GM21825 (cell line): ENCODE measurements around the gene TMEM19.

Experiments
- ATAC-seq: cut with Tn5 transposase; IDR thresholded peaks from one replicate; pipeline ENCODE4 v1.9.1; 2021; ENCODE audit warnings: mild to moderate bottlenecking, moderate library complexity; ENCODE audit not compliant: unreplicated experiment

Gene TMEM19

DNA sequence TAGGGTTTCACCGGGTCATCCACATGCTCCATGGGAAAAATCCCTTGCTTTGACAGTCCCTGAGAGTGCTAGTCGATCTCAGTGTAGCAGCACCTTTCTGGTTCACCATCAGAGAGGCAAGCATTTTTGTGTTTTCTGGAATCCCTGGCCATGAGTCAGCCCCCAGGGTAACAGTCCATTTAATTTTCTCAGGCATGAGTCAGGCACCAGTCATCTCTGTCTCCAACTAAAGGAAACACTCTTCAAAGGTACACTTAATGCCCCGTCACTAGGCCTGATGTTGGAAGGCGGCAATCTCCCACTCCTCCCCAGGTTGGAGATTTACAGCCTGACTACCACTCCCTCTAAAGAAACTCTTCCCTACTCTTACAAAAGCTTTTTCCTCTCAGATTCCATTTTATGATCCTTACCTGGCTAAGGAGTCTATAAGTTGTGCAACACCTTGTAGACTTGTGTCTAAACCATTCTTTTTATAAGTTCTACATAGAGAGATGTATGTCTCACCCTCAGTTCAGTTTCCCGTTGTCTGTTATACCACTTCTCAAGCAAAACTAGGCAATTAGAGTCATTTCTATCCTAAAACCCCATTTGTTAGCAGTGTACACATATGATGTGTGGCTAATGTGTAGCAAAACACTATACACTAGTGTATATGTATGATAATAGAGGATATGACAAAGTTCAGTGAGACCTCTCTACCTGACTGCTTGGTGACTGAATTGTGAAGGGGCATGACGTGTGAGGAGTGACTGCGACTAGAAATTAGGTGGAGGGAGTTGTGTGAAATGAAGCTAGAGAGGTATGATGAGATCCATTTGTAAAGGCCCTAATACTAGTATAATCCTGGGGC lies 24.6 kb downstream of the TMEM19 start:
- ATAC-seq = no peak

DNA sequence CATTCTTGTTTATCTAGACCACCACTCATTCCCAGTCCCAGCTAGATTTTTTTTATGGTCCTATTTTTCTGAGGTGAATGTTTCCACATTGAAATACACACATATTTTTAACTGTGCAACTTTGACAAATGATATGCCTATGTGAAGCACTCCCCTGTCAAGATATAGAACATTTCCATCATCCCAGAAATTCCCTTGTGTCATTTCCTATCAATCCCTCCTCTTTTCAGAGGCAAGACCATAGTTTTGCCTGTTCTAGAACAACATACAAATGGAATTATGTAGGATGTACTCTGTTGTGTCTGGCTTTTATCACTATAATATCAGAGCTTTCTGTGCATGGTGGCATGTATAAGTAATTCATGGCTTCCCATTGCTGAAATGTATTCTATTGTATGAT lies 32.7 kb downstream of the TMEM19 start:
- no peak for ATAC-seq

DNA sequence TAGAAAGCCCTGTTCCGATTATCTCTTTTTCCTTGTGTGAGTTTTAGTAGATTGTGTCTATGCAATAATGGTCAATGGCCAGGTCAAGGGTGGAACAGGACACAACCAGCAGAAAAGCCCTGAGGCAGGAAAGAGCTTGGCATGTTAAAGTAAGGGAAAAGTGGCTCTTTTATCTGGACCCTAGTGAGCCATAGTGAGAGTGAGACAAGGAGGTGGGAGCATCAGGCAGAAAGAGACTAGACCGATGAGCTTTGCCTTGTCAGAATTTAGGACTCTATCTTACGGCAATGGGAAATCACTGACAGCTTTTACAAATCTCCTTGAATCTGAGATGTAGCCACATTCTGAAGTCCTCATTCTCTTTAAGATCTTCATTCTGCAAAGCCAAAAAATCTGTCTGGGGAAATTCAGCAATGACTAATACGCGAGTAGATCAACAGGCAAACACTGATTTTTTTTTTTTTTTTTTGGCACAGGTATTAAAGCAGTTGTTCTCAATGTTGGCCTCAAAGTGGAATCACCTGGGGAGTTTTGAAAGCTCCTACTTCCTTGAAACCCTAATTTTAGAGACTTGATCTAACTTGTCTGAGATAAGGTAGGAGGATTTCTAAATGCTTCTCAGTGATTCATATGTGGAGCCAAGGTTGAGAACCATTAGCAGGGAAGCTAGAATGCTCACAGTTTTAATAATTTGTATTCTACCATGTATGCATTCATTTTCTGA lies 33.9 kb downstream of the TMEM19 start:
- ATAC-seq = no peak

DNA sequence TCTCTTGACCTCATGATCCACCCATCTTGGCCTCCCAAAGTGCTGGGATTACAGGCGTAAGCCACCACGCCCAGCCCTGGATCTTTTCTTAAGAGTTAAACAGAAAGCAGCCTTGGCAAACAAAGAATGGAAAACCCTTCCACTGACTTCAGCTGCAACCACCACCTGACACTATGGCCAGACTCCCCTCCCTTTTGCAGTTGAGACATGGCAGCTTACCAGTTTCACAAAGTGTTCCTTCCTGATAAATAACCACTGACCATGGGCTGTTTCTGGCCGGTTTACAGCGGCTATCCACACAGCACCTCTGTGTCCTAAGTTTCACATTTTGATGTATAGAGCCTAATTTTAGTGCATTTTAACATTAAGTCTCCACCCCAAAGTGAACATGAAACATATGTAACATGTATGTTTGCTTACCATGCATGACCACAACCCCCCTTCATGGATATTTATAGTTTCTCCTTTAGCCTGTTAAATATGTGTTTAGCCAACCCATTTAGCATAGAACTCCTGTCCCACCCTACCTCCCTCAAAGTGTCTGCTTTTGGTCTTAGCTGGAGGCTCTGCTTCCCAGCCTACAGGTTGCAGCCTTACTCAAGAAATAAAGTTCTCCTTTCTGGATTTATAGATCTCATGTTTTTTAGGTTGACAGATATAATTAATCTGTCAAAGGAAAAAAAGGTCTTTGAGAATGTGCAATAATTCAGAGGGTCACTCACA lies 36.1 kb downstream of the TMEM19 start:
- no peak for ATAC-seq

DNA sequence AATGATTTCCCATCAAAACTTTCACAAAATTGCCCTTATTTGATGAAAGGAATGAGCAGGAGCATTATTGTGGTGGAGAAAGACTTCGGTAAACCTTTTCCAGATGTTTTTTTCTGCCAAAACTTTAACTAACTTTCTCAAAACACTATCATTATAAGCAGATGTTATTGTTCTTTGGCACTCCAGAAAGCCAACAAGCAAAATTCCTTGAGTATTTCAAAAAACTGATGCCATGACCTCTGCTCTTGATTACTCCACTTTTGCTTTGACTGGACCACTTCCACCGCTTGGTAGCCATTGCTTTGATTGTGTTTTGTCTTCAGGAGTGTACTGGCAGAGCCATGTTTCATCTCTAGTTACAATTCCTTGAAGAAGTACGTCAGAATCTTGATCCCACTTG lies 39.1 kb downstream of the TMEM19 start:
- no peak for ATAC-seq

DNA sequence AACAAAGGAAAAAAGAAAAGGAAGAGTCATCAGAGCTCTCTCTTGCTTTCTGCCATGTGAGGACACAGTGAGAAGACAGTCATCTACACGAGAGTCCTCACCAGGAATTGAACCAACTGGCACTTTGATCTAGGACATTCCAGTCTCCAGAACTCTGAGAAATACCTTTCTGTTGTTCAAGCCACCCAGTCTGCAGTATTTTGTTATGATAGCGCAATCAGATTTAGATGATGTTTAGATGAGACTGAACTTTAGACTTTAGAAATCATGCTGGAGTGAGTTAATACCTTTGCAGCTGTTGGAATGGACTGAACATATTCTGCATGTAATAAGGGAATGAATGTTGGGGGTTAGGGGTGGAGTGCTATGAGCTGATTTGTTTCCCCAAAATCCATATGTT lies 40.7 kb downstream of the TMEM19 start:
- ATAC-seq = no peak

DNA sequence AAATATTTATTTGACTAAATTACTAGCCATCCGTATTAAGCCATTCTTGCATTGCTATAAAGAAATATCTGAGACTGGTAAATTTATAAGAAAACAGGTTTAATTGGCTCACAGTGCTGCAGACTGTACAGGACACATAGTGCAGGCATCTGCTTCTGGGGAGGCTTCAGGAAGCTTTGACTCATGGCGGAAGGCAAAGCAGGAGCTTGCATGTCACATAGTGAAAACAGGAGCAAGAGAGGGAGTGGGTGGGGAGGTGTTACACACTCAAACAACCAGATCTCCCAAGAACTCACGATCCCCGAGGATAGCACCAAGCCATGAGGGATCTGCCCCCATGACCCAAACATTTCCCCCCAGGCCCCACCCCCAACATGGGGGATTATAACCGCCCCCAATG lies 42.1 kb downstream of the TMEM19 start:
- no peak for ATAC-seq

DNA sequence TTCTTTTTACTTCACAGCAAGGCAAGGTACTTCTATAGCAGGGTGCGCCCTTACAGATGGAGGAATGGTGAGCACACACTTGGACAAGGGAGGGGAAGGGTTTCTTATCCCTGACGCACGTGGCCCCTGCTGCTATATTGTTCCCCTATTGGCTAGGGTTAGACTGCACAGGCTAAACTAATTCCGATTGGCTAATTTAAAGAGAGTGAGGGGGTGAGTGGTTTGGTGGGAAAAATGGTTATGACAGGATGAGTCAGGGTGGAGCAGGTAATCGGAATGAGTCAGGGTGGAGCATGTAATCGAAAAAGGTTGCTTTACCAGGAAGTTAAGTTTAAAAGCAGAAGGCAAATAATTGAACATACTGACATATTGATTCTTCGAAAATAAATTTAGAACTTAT lies 45.1 kb downstream of the TMEM19 start:
- ATAC-seq = no peak

DNA sequence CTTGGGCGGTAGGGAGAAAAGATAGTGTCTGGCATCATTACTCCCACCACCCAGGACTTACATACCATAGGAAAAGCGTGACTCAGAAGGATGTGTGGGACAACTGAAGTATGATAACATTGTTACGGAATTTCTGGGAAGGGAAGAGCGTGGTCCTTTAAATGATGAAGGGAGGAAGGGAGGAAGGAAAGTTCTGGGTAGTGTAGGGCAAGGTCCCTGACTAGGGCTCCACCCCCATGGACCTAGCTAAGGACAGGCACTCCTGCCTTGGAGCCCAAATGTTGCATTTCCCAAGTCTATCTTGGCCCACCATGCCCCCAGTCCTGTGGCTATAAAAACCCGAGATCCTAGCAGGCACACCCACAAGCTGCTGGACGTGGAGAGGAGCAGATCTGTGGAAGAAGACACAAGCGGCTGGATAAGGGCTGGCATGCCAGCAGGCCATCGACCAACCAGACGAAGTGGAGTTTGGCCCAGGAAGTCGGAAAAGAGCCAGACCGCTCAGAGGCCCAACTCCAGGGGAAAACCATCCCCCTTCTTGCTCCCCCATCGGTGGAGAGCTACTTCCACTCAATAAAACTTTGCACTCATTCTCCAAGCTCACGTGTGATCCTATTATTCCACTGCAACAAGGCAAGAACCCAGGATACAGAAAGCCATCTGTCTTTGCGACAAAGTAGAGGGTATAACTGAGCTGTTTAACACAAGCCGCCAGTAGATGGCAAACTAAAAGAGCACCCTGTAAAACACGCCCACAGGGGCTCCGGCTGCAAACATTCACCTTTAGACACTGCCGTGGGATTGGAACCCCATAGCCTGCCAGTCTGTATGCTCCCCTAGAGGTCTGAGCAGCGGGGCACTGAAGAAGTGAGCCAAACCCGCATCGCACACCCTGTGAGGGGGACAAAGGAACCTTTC lies 45.8 kb downstream of the TMEM19 start:
- ATAC-seq = no peak

DNA sequence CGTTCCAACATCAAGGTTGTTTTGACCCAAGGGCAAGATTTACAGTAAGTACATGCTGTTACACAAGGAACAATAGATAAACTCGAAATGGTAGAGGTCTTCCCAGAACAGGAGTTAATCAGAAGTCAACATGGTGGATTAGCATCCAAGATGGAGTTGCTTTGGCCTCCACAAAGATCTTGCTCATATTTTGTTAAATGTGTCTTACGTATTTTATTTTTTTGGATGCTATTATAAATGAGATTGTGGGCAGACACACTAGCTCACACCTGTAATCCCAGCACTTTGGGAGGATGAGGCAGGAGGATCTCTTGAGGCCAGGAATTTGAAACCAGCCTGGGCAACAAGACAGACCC lies 46.5 kb downstream of the TMEM19 start:
- ATAC-seq = no peak

DNA sequence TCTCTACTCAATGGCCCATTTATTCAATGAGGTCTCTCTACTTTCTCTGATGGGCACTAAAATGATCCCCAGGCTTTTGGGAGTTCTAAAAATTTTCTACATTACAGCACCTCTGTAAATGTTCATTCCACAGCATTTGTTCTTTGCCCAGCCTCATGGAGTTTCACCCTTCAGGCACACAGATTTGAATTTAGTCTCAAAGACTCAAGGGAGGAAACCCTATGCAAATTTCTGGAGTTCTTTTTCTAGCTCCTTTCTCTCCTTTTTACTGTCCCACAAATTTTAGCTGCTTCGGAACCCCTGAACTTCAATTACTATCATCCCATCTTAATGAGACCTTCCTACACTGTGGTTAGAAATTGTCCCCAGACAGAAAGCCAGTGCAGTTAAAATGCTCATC lies 51.3 kb downstream of the TMEM19 start:
- no peak for ATAC-seq

DNA sequence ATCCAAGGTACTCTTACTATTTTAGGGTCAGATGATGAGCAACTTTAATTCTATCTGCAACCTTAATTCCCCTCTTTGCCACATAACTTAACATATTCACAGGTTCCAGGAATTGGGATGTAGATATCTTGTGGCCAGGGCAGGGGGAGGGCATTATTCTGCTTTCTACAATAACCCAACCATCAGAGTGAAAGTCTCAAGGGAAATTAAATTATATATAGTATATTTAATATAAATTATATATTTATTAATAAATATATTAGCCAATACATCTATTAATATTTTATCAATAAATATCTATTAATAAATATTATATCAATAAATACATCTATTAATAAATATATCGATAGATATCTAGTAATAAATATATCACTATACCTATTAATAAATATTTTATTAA lies 57.1 kb downstream of the TMEM19 start:
- ATAC-seq = no peak

DNA sequence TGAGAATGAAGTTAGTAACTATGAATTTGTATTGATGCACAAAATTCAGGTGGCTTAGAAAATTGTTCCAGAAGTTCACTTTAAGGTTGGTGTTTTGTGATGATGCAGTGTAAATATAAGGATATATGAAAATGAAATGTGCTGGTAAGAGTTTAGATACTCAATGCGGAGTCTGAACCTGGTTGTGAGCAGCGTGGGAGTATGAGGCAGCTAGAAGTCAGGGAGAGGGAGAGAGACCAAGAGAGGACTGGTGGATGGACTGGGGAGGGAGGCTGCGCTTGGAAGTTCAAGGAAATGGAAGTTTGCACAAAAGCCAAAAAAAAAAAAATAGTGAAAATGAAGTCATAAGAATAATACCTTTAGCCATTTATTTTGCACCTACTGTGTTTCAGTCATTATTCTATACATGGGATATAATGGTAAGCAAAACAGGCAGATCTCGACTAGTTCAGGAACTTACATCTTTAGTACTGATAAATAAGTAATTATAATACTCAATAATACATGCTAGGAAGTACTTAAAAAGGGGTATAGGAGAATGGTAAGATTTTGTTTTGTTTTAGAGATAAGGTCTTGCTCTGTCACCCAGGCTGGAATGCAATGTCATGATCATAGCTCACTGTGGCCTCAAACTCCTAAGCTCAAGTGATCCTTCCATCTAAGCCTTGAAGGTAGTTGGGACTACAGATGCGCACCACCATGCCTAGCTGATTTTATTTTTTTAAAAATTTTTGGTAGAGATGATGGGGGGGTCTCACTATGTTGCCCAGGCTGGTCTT lies 58.8 kb downstream of the TMEM19 start:
- ATAC-seq = no peak

DNA sequence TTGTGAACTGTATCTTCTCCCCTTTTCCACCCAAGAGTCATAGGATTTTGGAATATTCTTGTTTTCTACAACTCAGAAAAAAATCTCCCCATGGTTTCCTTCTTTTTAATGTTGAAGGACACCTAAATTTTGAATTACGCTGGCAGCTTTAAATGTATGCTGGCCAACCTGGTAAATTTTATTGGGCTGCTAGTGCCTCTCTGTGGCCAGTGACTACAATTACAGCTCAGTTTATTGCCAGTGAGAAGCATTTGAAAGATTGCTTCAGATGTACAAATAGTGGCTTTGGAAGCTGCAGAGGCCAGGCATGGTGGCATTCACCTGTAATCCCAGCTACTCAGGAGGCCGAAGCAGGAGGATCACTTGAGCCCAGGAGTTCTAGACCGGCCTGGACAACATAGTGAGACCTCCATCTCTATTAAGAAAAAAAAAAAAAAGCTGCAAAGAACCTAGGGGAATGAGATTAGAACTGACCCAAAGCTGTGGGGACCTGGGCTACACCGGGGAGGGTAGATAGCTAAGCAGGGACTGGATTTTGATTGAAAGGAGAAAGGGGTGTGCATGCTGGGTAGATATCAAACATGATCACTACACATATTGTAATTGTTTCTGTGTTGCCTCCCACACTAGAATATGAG lies 61.2 kb downstream of the TMEM19 start:
- peak; percentile 90 for ATAC-seq

DNA sequence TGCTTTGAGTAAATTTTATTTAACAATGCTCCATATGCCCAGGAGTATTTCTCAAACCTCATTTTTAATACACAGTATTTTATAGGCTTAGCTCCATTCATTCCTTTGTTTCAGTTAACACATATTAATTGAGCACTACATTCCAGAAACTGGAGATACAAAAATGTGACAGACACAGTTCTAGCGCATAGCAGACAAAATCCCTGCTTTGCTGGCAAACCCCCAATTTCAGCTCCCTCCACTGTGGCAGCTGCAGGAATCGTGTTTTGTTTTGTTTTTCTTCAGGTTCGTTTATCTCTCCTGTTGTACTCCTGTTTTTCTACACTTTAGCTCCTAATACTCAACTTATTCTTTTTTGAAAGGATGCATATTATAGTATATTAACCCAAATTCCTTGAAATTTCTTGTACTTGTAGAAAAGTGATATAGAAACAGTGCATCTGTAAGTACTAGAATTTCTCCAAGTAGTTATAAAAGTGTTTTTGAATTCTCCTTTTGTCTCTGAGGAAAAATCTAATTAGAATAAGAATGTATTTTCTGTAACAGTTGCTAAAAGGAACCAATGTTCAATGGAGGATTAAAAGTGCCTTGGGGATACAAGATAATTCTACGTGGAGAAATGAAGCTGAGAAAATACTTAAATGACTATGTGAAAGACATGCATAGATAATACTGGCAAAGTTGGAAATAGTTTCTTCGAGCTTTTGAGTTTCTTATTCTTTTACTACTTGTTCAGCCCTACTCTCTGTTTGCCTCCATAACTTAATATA lies 62.4 kb downstream of the TMEM19 start:
- no peak for ATAC-seq

DNA sequence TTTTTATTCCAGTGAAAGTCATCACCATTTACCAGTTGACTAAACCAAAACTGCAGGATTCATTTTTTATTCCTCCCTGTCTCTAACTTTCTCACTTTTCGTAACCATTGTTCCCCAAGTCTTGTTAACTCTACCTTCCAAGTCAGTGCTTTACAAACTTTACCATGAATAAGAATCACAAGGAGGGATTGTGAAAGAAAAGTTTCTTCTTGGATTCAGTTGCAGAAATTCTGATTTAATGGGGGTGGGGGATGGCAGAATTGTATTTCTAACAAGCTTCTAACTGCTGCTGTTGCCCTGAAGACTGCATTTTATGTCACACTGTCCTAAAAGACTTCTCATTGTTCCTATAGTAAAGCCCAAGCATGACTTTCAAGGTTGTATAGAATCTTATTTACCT lies 63.8 kb downstream of the TMEM19 start:
- ATAC-seq = no peak

DNA sequence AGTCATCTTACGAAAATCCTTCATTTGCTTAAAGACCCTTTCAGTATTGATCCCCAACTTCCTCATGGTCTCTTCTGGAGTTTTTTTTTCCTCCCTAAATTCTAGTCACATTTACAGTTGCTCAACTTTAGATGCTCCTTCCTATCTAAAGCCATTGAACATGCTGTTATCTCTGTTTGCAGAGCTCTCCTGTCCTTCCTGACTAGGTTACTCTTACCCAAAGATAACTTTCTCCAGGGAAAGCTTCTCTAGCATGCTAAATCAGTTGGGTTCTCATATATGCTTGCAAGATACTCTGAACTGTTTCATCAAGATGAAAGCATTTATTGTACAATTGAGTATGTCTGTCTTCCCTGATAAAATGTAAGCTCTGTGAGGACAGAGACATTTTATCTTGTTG lies 67.0 kb downstream of the TMEM19 start:
- no peak for ATAC-seq
